DND-41 (cell line): ENCODE results near the gene SPATS2L.

ENCODE experiments used
- ATAC-seq: fragments of 200-7000 bp; cut with Tn5 transposase; 3 replicates; pipeline ENCODE4 v1.9.1; 2021; ENCODE audit warnings: low read depth; ENCODE audit not compliant: insufficient read depth
- DNase-seq: peaks from one replicate; pipeline ENCODE4 v3.0.0-alpha.2; 2020
- H2AFZ ChIP-seq: 2 replicates; pipeline ENCODE4 v1.6.0; 2012; ENCODE audit warnings: low read depth, low read length
- H3K27ac ChIP-seq: 2 replicates; pipeline ENCODE4 v1.5.1; 2012; ENCODE audit warnings: low read length, inconsistent platforms
- H3K27me3 ChIP-seq: fragments of 200-600 bp; sonication (generic); 2 replicates; pipeline ENCODE4 v1.6.0; 2012; ENCODE audit warnings: low read length, mild to moderate bottlenecking, inconsistent platforms; ENCODE audit not compliant: insufficient read depth, poor library complexity
- H3K36me3 ChIP-seq: 2 replicates; pipeline ENCODE4 v1.5.1; 2012; ENCODE audit warnings: low read length, inconsistent platforms; ENCODE audit not compliant: insufficient read depth
- H3K4me1 ChIP-seq: 2 replicates; pipeline ENCODE4 v1.5.1; 2012; ENCODE audit warnings: mild to moderate bottlenecking, low read length; ENCODE audit not compliant: insufficient read depth
- H3K4me2 ChIP-seq: 2 replicates; pipeline ENCODE4 v1.6.0; 2012; ENCODE audit warnings: mild to moderate bottlenecking, moderate library complexity, low read length, inconsistent platforms; ENCODE audit not compliant: insufficient read depth
- H3K4me3 ChIP-seq, 2 experiments: fragments of 200-600 bp in 1 of 2; shearing (Covaris generic) in 1 of 2; 2 replicates each; pipeline ENCODE4 v1.5.1; 2012 to 2016; ENCODE audit warnings: inconsistent platforms in 2 of 2, low read length in 2 of 2, mild to moderate bottlenecking in 2 of 2, low read depth in 1 of 2, moderate library complexity in 1 of 2
- H3K79me2 ChIP-seq: 2 replicates; pipeline ENCODE4 v1.6.0; 2012; ENCODE audit warnings: low read length, inconsistent platforms; ENCODE audit not compliant: insufficient read depth
- H3K9ac ChIP-seq: 2 replicates; pipeline ENCODE4 v1.6.0; 2012; ENCODE audit warnings: low read depth, mild to moderate bottlenecking, inconsistent platforms, low read length, moderate library complexity
- H3K9me3 ChIP-seq: 2 replicates; pipeline ENCODE4 v1.5.1; 2012; ENCODE audit warnings: low read length, moderate library complexity, mild to moderate bottlenecking, inconsistent platforms; ENCODE audit not compliant: insufficient read depth, severe bottlenecking
- H4K20me1 ChIP-seq: 2 replicates; pipeline ENCODE4 v1.6.0; 2012; ENCODE audit warnings: low read length; ENCODE audit not compliant: insufficient read depth
- EZH2 ChIP-seq: IDR thresholded peaks from 3 replicates; pipeline ENCODE4 v1.6.1; 2012; ENCODE audit warnings: borderline replicate concordance, low read depth, mild to moderate bottlenecking, moderate library complexity, low read length, inconsistent platforms; ENCODE audit not compliant: severe bottlenecking
- TF ChIP-seq, protein P1 (sequence below): IDR thresholded peaks from 2 replicates; pipeline ENCODE4 v1.5.1; 2012; ENCODE audit warnings: borderline replicate concordance, low read length, moderate library complexity, mild to moderate bottlenecking; ENCODE audit not compliant: poor library complexity, severe bottlenecking; ENCODE audit errors: extremely low read depth

The SPATS2L gene

DNA sequence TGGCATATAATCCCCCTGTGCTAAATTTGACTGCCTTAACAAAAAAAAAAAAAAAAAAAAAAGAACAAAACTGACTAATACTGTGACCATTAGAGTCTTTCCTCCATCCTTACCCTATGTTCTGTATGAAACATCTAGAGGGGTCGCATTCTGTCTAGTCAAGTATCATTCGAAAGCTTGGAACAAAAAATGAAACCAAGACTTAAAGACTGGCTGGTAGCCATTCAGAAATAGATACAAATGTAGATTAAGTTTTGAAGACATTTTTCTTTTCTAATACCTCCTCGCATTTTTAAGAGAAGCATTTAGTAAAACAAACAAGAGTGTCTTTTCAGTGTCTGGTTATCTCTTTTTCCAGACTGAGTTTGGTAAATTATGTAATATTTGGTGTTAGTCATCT, 66.7 kb downstream of the SPATS2L start:
- Histone ChIP-seq H3K4me1 (peaks cover 11% of the 10 kb centered on the region), H3K9ac (no peak overlapping the region), H2AFZ (peak overlapping the region; percentile 80; the same call in 1 of the 2 replicates), H3K9me3 (no peaks in the 10 kb centered on the region), H3K36me3 (no peaks in the 10 kb centered on the region), H3K4me2 (peak overlapping the region; percentile 72; the same call in 1 of the 2 replicates), H3K27ac (no peak overlapping the region), H3K79me2 (no peaks in the 10 kb centered on the region), H4K20me1 (no peaks in the 10 kb centered on the region), H3K4me3 (no peak overlapping the region; a peak in 1 of 4 replicates), H3K27me3 (peaks cover 10% of the 10 kb centered on the region)
- ATAC-seq (no peak), DNase-seq (no peak)
- TF ChIP-seq, protein P1, sequence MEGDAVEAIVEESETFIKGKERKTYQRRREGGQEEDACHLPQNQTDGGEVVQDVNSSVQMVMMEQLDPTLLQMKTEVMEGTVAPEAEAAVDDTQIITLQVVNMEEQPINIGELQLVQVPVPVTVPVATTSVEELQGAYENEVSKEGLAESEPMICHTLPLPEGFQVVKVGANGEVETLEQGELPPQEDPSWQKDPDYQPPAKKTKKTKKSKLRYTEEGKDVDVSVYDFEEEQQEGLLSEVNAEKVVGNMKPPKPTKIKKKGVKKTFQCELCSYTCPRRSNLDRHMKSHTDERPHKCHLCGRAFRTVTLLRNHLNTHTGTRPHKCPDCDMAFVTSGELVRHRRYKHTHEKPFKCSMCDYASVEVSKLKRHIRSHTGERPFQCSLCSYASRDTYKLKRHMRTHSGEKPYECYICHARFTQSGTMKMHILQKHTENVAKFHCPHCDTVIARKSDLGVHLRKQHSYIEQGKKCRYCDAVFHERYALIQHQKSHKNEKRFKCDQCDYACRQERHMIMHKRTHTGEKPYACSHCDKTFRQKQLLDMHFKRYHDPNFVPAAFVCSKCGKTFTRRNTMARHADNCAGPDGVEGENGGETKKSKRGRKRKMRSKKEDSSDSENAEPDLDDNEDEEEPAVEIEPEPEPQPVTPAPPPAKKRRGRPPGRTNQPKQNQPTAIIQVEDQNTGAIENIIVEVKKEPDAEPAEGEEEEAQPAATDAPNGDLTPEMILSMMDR, result no peak
- no peak for TF ChIP-seq EZH2

DNA sequence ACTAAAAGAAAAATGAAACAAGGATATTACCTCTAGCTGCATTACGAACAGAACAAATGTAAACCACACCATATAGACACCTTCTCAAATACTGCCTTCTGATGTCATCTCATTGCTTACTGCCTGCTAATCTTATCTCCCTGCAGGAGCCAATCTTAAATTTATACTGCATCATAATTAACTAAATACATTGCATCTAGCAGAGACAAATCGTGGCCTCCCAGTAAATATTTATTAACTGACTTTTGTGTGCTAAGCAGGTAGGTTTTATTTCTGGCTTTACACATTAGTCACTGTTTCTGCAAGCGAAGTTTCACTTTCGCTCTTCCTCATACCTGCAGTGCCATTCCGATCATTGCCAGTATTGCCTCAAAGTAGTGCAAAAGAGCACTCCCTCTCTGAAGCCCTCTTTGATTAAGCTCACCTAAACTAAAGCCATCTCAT, 67.5 kb downstream of the SPATS2L start:
- peak; percentile 25 for DNase-seq

DNA sequence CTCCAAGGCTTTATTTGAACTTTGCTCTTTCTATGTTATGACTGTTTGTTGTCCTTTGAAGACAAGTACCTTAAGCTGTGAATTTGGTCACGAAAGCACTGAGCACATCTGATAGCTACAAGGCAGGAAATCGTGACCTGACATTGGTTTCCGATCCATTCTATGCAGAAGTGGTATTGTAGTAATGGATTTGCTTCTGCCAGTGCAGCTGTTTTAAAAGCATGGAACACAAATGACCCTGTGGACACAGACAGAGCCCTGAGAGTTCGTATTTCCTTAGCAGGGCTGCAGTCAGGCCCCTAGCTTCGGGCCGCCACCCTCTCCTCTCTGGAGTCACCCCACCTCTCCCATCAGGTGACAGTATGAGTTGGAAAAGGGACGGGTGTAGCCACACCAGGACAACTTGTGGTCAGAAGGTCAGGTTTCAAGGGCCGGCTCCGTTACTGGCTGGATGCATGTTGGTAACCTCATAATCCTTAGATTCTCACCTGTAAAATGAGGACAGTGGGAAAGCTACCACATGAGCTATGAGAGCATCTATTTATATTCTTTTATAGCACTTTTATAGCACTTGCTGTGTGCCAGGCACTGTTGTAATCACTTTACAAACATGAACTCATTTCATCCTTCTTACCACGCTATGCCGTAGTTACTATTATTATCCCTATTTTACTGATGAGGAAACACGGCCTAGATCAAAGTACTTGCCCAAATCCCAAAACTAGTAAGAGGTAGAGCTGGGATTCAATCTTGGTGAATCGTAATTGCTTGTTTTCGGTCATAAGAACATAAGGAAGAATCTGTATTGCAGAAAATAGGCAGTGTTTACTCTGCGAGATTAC, 70.2 kb downstream of the SPATS2L start:
- Histone ChIP-seq H3K4me2 (no peak overlapping the region), H3K9me3 (no peaks in the 10 kb centered on the region), H4K20me1 (no peaks in the 10 kb centered on the region), H2AFZ (no peak overlapping the region), H3K9ac (no peak overlapping the region), H3K4me1 (peaks cover 11% of the 10 kb centered on the region), H3K79me2 (no peaks in the 10 kb centered on the region), H3K4me3 (no peak overlapping the region), H3K27me3 (no peaks in the 10 kb centered on the region), H3K36me3 (no peaks in the 10 kb centered on the region), H3K27ac (no peak overlapping the region)
- TF ChIP-seq, protein P1, result no peak
- TF ChIP-seq EZH2, result no peak
- no peak for DNase-seq
- ATAC-seq, result no peak

More for the DNA sequence above, 67.5 kb downstream of the SPATS2L start:
- peak overlapping the region; percentile 37 for H3K9ac ChIP-seq
- TF ChIP-seq, protein P1, result no peak
- TF ChIP-seq EZH2, result no peak
- peak overlapping the region; percentile 72 for H3K4me2 ChIP-seq
- H3K27ac ChIP-seq, result peak overlapping the region; percentile 55
- H3K4me1 ChIP-seq, result peaks cover 11% of the 10 kb centered on the region
- peaks cover 5% of the 10 kb centered on the region for H3K27me3 ChIP-seq
- no peaks in the 10 kb centered on the region for H3K36me3 ChIP-seq
- no peaks in the 10 kb centered on the region for H4K20me1 ChIP-seq
- no peaks in the 10 kb centered on the region for H3K9me3 ChIP-seq
- H3K79me2 ChIP-seq, result no peaks in the 10 kb centered on the region
- H3K4me3 ChIP-seq, result peak overlapping the region; percentile 25 to 55; a peak in 3 of 4 replicates
- peak overlapping the region; percentile 80 for H2AFZ ChIP-seq
- peak; percentile 90 for ATAC-seq
